ENCODE results near the gene MUC5B. TPM values are rescaled to one million over a fixed set of nuclear protein-coding genes. Genes with fewer than 3 reads are reported as not detected.
A peak's percentile ranks its signal among the peaks of the same experiment; 100 is the strongest.
"Not testable (repeated sequence)": the region's sequence is repeated elsewhere in the genome, so short reads cannot be mapped to it uniquely, and the experiment has no call there.

Gene MUC5B
- total RNA-seq, 1 donor from 2014 or later, result not detected

GRCh38 chr11:1262172-1263006, 39.5 kb downstream of the MUC5B start:
- Mint-ChIP-seq H3K4me3 (ENCODE audit: unreplicated experiment) (no peak overlapping the region), H3K4me1 (ENCODE audit: unreplicated experiment) (no peaks in the 10 kb centered on the region), H3K36me3 (ENCODE audit: low read depth, unreplicated experiment) (peaks cover 5% of the 10 kb centered on the region), H3K27ac (ENCODE audit: unreplicated experiment) (no peak overlapping the region), H3K27me3 (ENCODE audit: unreplicated experiment) (peaks cover 11% of the 10 kb centered on the region), H3K9me3 (ENCODE audit: unreplicated experiment) (no peaks in the 10 kb centered on the region)
- peak; percentile 81 for DNase-seq (ENCODE audit: low spot score)
- TF ChIP-seq, protein P1, sequence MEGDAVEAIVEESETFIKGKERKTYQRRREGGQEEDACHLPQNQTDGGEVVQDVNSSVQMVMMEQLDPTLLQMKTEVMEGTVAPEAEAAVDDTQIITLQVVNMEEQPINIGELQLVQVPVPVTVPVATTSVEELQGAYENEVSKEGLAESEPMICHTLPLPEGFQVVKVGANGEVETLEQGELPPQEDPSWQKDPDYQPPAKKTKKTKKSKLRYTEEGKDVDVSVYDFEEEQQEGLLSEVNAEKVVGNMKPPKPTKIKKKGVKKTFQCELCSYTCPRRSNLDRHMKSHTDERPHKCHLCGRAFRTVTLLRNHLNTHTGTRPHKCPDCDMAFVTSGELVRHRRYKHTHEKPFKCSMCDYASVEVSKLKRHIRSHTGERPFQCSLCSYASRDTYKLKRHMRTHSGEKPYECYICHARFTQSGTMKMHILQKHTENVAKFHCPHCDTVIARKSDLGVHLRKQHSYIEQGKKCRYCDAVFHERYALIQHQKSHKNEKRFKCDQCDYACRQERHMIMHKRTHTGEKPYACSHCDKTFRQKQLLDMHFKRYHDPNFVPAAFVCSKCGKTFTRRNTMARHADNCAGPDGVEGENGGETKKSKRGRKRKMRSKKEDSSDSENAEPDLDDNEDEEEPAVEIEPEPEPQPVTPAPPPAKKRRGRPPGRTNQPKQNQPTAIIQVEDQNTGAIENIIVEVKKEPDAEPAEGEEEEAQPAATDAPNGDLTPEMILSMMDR (IDR thresholded peaks at IDR 0.05; ENCODE audit: unreplicated experiment), result no peak

GRCh38 chr11:1263010-1263409, 40.1 kb downstream of the MUC5B start:
- TF ChIP-seq, protein P1 (IDR thresholded peaks at IDR 0.05; ENCODE audit: unreplicated experiment), result no peak
- peaks cover 5% of the 10 kb centered on the region for H3K36me3 Mint-ChIP-seq (ENCODE audit: low read depth, unreplicated experiment)
- no peak for DNase-seq (ENCODE audit: low spot score)
- no peaks in the 10 kb centered on the region for H3K9me3 Mint-ChIP-seq (ENCODE audit: unreplicated experiment)
- peaks cover 11% of the 10 kb centered on the region for H3K27me3 Mint-ChIP-seq (ENCODE audit: unreplicated experiment)
- no peak overlapping the region for H3K4me3 Mint-ChIP-seq (ENCODE audit: unreplicated experiment)
- no peaks in the 10 kb centered on the region for H3K4me1 Mint-ChIP-seq (ENCODE audit: unreplicated experiment)
- H3K27ac Mint-ChIP-seq (ENCODE audit: unreplicated experiment), result no peak overlapping the region

GRCh38 chr11:1264444-1264843, 41.6 kb downstream of the MUC5B start:
- not testable (repeated sequence) for H3K4me1 Mint-ChIP-seq (ENCODE audit: unreplicated experiment); H3K27ac Mint-ChIP-seq (ENCODE audit: unreplicated experiment); DNase-seq (ENCODE audit: low spot score); H3K36me3 Mint-ChIP-seq (ENCODE audit: low read depth, unreplicated experiment); H3K9me3 Mint-ChIP-seq (ENCODE audit: unreplicated experiment)
- Mint-ChIP-seq H3K27me3 (ENCODE audit: unreplicated experiment) (peaks cover 15% of the 10 kb centered on the region), H3K4me3 (ENCODE audit: unreplicated experiment) (peak overlapping the region; percentile 12)

- not testable (repeated sequence) for DNase-seq (ENCODE audit: low spot score); H3K9me3 Mint-ChIP-seq (ENCODE audit: unreplicated experiment); H3K27ac Mint-ChIP-seq (ENCODE audit: unreplicated experiment); H3K4me3 Mint-ChIP-seq (ENCODE audit: unreplicated experiment); H3K36me3 Mint-ChIP-seq (ENCODE audit: low read depth, unreplicated experiment); H3K4me1 Mint-ChIP-seq (ENCODE audit: unreplicated experiment); H3K27me3 Mint-ChIP-seq (ENCODE audit: unreplicated experiment)
Measured at GRCh38 chr11:1265480-1265879, 42.6 kb downstream of the MUC5B start.

DNA sequence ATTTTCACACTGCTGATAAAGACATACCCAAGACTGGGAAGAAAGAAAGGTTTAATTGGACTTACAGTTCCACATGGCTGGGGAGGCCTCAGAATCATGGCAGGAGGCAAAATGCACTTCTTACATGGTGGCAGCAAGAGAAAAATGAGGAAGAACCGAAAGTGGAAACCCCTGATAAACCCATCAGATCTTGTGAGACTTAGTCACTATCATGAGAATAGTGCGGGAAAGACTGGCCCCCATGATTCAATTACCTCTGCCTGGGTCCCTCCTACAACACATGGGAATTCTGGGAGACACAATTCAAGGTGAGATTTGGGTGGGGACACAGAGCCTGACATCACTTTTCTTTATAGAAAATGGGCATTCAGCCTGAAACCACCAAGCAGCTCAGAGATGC, 44.1 kb downstream of the MUC5B start:
- H3K36me3 Mint-ChIP-seq (ENCODE audit: low read depth, unreplicated experiment); H3K4me3 Mint-ChIP-seq (ENCODE audit: unreplicated experiment); H3K27me3 Mint-ChIP-seq (ENCODE audit: unreplicated experiment); H3K4me1 Mint-ChIP-seq (ENCODE audit: unreplicated experiment); H3K9me3 Mint-ChIP-seq (ENCODE audit: unreplicated experiment); DNase-seq (ENCODE audit: low spot score); H3K27ac Mint-ChIP-seq (ENCODE audit: unreplicated experiment): not testable (repeated sequence)

- H3K36me3 Mint-ChIP-seq (ENCODE audit: low read depth, unreplicated experiment), result peaks cover 9% of the 10 kb centered on the region
- TF ChIP-seq, protein P1 (IDR thresholded peaks at IDR 0.05; ENCODE audit: unreplicated experiment), result no peak
- H3K9me3 Mint-ChIP-seq (ENCODE audit: unreplicated experiment), result no peaks in the 10 kb centered on the region
- H3K27ac Mint-ChIP-seq (ENCODE audit: unreplicated experiment), result peak overlapping the region; percentile 4
- H3K27me3 Mint-ChIP-seq (ENCODE audit: unreplicated experiment), result peaks cover 7% of the 10 kb centered on the region
- no peak for DNase-seq (ENCODE audit: low spot score)
- H3K4me3 Mint-ChIP-seq (ENCODE audit: unreplicated experiment), result no peak overlapping the region
- H3K4me1 Mint-ChIP-seq (ENCODE audit: unreplicated experiment), result no peaks in the 10 kb centered on the region
Measured at GRCh38 chr11:1267441-1268100, 44.7 kb downstream of the MUC5B start.

Data from endothelial cell (in vitro differentiated cells).